ENCODE results near the gene PLOD1. TPM values are rescaled to one million over a fixed set of nuclear protein-coding genes. Genes with fewer than 3 reads are reported as not detected.
A peak's percentile ranks its signal among the peaks of the same experiment; 100 is the strongest.
"Not testable (repeated sequence)": the region's sequence is repeated elsewhere in the genome, so short reads cannot be mapped to it uniquely, and the experiment has no call there.

The PLOD1 gene
- total RNA-seq, 1 donor from 2014 or later = 66.1 TPM

GRCh38 chr1:11908095-11908675 lies 26.3 kb upstream of the PLOD1 start:
- intact Hi-C loops (cut with DNase I) = no loop called here
- ATAC-seq (ENCODE audit: poor library complexity) (peak; percentile 83), DNase-seq (no peak)

GRCh38 chr1:11910914-11911228 lies 23.6 kb upstream of the PLOD1 start:
- intact Hi-C loops (cut with DNase I) = loop anchor here (10.0 kb wide), 1 partner anchor 54 kb away; no protein-coding TSS in a partner anchor

GRCh38 chr1:11912000-11912399 lies 22.5 kb upstream of the PLOD1 start:
- intact Hi-C loops (cut with DNase I) = loop anchor here (10.0 kb wide), 1 partner anchor 53 kb away; no protein-coding TSS in a partner anchor
- ATAC-seq (ENCODE audit: poor library complexity) = no peak
- no peak for DNase-seq

More at GRCh38 chr1:11910914-11911228, 23.6 kb upstream of the PLOD1 start:
- not testable (repeated sequence) for ATAC-seq (ENCODE audit: poor library complexity); DNase-seq

GRCh38 chr1:11912482-11913216 lies 21.9 kb upstream of the PLOD1 start:
- intact Hi-C loops (cut with DNase I) = loop anchor here (10.0 kb wide), 1 partner anchor 52 kb away; no protein-coding TSS in a partner anchor
- ATAC-seq (ENCODE audit: poor library complexity); DNase-seq: not testable (repeated sequence)

GRCh38 chr1:11913291-11913690 lies 21.2 kb upstream of the PLOD1 start:
- intact Hi-C loops (cut with DNase I) = loop anchor here (10.0 kb wide), 1 partner anchor 52 kb away; no protein-coding TSS in a partner anchor
- DNase-seq (no peak), ATAC-seq (ENCODE audit: poor library complexity) (no peak)

- ATAC-seq (ENCODE audit: poor library complexity) (no peak), DNase-seq (no peak)
- intact Hi-C loops (cut with DNase I) = loop anchor here (10.0 kb wide), 1 partner anchor 51 kb away; no protein-coding TSS in a partner anchor
Measured at GRCh38 chr1:11914024-11914423, 20.5 kb upstream of the PLOD1 start.

GRCh38 chr1:11918799-11919519 lies 15.6 kb upstream of the PLOD1 start:
- peak; percentile 79 for DNase-seq
- intact Hi-C loops (cut with DNase I) = loop anchor here (10.0 kb wide), 1 partner anchor 46 kb away; no protein-coding TSS in a partner anchor
- ATAC-seq (ENCODE audit: poor library complexity) = peak; percentile 86

GRCh38 chr1:11919621-11920020 lies 14.9 kb upstream of the PLOD1 start:
- ATAC-seq (ENCODE audit: poor library complexity) (no peak), DNase-seq (no peak)
- intact Hi-C loops (cut with DNase I) = loop anchor here (10.0 kb wide), 1 partner anchor 45 kb away; no protein-coding TSS in a partner anchor

- no peak for DNase-seq
- intact Hi-C loops (cut with DNase I) = no loop called here
- ATAC-seq (ENCODE audit: poor library complexity) = peak; percentile 28
Measured at GRCh38 chr1:11920239-11920903, 14.1 kb upstream of the PLOD1 start.

- intact Hi-C loops (cut with DNase I) = no loop called here
- ATAC-seq (ENCODE audit: poor library complexity) (no peak), DNase-seq (no peak)
Measured at GRCh38 chr1:11921022-11921421, 13.5 kb upstream of the PLOD1 start.

- ATAC-seq (ENCODE audit: poor library complexity) (no peak), DNase-seq (no peak)
- intact Hi-C loops (cut with DNase I) = no loop called here
Measured at GRCh38 chr1:11923069-11923826, 11.3 kb upstream of the PLOD1 start.

- no peak for ATAC-seq (ENCODE audit: poor library complexity)
- intact Hi-C loops (cut with DNase I) = no loop called here
- DNase-seq = no peak
Measured at GRCh38 chr1:11923827-11924113, 10.7 kb upstream of the PLOD1 start.

GRCh38 chr1:11924334-11925195 lies 10.0 kb upstream of the PLOD1 start:
- intact Hi-C loops (cut with DNase I) = no loop called here
- no peak for ATAC-seq (ENCODE audit: poor library complexity)
- no peak for DNase-seq

GRCh38 chr1:11925196-11925937 lies 9.2 kb upstream of the PLOD1 start:
- DNase-seq; ATAC-seq (ENCODE audit: poor library complexity); intact Hi-C loops (cut with DNase I): not testable (repeated sequence)

GRCh38 chr1:11925938-11926292 lies 8.6 kb upstream of the PLOD1 start:
- intact Hi-C loops (cut with DNase I) = no loop called here
- DNase-seq = no peak
- peak; percentile 3 for ATAC-seq (ENCODE audit: poor library complexity)

GRCh38 chr1:11927866-11928592 lies 6.5 kb upstream of the PLOD1 start:
- intact Hi-C loops (cut with DNase I) = no loop called here
- ATAC-seq (ENCODE audit: poor library complexity) (no peak), DNase-seq (no peak)
